Liver (tissue), 9 donors: ENCODE data around the gene SEMA5A. TPM values are rescaled to one million over a fixed set of nuclear protein-coding genes. Genes with fewer than 3 reads are reported as not detected.

ENCODE experiments used
- DNase-seq: peaks from one replicate; pipeline ENCODE4 v3.0.0-alpha.2; 2017; ENCODE audit warnings: low spot score
- H3K27ac ChIP-seq, 2 donors: one replicate each; pipeline ENCODE4 v1.7.0; 2013; ENCODE audit warnings: inconsistent platforms in 2 of 2, low read length in 2 of 2, control low read depth in 1 of 2, low read depth in 1 of 2, mild to moderate bottlenecking in 1 of 2
- H3K27me3 ChIP-seq, 4 donors: one replicate each; pipeline versions ENCODE4 v1.6.1 to v1.7.0; 2013; ENCODE audit warnings: low read length in 3 of 4, inconsistent platforms in 1 of 4, mild to moderate bottlenecking in 1 of 4, moderate library complexity in 1 of 4; ENCODE audit not compliant: control insufficient read depth in 4 of 4, insufficient read depth in 4 of 4
- H3K36me3 ChIP-seq, 4 donors: one replicate each; pipeline versions ENCODE4 v1.6.1 to v1.7.0; 2013; ENCODE audit warnings: low read length in 3 of 4, mild to moderate bottlenecking in 3 of 4, low read depth in 1 of 4, moderate library complexity in 1 of 4; ENCODE audit not compliant: control insufficient read depth in 4 of 4, insufficient read depth in 3 of 4
- H3K4me1 ChIP-seq, 4 donors: one replicate each; pipeline versions ENCODE4 v1.6.1 to v1.7.0; 2013; ENCODE audit warnings: low read length in 3 of 4, mild to moderate bottlenecking in 3 of 4, moderate library complexity in 1 of 4; ENCODE audit not compliant: control insufficient read depth in 4 of 4, insufficient read depth in 4 of 4
- H3K4me3 ChIP-seq, 3 donors: one replicate each; pipeline versions ENCODE4 v1.6.1 to v1.7.0; 2013; ENCODE audit warnings: low read length in 3 of 3, control low read depth in 1 of 3, low read depth in 1 of 3, mild to moderate bottlenecking in 1 of 3
- H3K9ac ChIP-seq, 2 donors: one replicate each; pipeline ENCODE4 v1.7.0; 2013; ENCODE audit warnings: low read length in 2 of 2, mild to moderate bottlenecking in 2 of 2, moderate library complexity in 2 of 2, control low read depth in 1 of 2, low read depth in 1 of 2
- H3K9me3 ChIP-seq, 4 donors: one replicate each; pipeline versions ENCODE4 v1.6.1 to v1.7.0; 2013; ENCODE audit warnings: low read length in 3 of 4; ENCODE audit not compliant: control insufficient read depth in 4 of 4
- ATF3 ChIP-seq: IDR thresholded peaks from 2 replicates; pipeline ENCODE4 v1.6.1; 2016; ENCODE audit warnings: antibody characterized with exemption
- CTCF ChIP-seq: fragments of 150-350 bp; IDR thresholded peaks from 2 replicates; pipeline ENCODE4 v1.5.1; 2017; ENCODE audit warnings: improper control_type of control experiment, low read depth, low read length; ENCODE audit not compliant: missing input control
- EGR1 ChIP-seq, 2 donors: IDR thresholded peaks; 2 replicates each; pipeline ENCODE4 v1.6.1; 2016 to 2018; ENCODE audit warnings: antibody characterized with exemption in 2 of 2, low read depth in 2 of 2
- FOXA1 ChIP-seq: IDR thresholded peaks from 2 replicates; pipeline ENCODE4 v1.6.1; 2016; ENCODE audit warnings: antibody characterized with exemption
- FOXA2 ChIP-seq: IDR thresholded peaks from 2 replicates; pipeline ENCODE4 v1.6.1; 2016; ENCODE audit warnings: antibody characterized with exemption
- GABPA ChIP-seq, 2 donors: IDR thresholded peaks in 1 of 2; conservative IDR thresholded peaks in 1 of 2; 2 replicates each; pipeline ENCODE4 v1.6.1; 2016; ENCODE audit warnings: antibody characterized with exemption in 2 of 2, mild to moderate bottlenecking in 1 of 2, moderate library complexity in 1 of 2
- HNF4A ChIP-seq, 2 donors: conservative IDR thresholded peaks; 2 replicates each; pipeline ENCODE4 v1.6.1; 2016; ENCODE audit warnings: antibody characterized with exemption in 2 of 2, mild to moderate bottlenecking in 2 of 2
- HNF4G ChIP-seq: IDR thresholded peaks from 2 replicates; pipeline ENCODE4 v1.6.1; 2016; ENCODE audit warnings: antibody characterized with exemption
- JUND ChIP-seq, 2 donors: IDR thresholded peaks; 2 replicates each; pipeline ENCODE4 v1.6.1; 2016; ENCODE audit warnings: antibody characterized with exemption in 2 of 2
- MAX ChIP-seq: IDR thresholded peaks from 2 replicates; pipeline ENCODE4 v1.6.1; 2016; ENCODE audit warnings: antibody characterized with exemption
- NR2F2 ChIP-seq: IDR thresholded peaks from 2 replicates; pipeline ENCODE4 v1.6.1; 2016; ENCODE audit warnings: antibody characterized with exemption
- RAD21 ChIP-seq, 2 donors: IDR thresholded peaks; 2 replicates each; pipeline ENCODE4 v1.6.1; 2016; ENCODE audit warnings: antibody characterized with exemption in 2 of 2, mild to moderate bottlenecking in 2 of 2
- REST ChIP-seq: IDR thresholded peaks from 2 replicates; pipeline ENCODE4 v1.6.1; 2016; ENCODE audit warnings: antibody characterized with exemption, mild to moderate bottlenecking
- RXRA ChIP-seq, 2 donors: IDR thresholded peaks; 2 replicates each; pipeline ENCODE4 v1.6.1; 2017 to 2018; ENCODE audit warnings: antibody characterized with exemption in 2 of 2, mild to moderate bottlenecking in 1 of 2
- SP1 ChIP-seq: IDR thresholded peaks from 2 replicates; pipeline ENCODE4 v1.6.1; 2018; ENCODE audit warnings: antibody characterized with exemption, mild to moderate bottlenecking
- YY1 ChIP-seq: IDR thresholded peaks from 2 replicates; pipeline ENCODE4 v1.6.1; 2016; ENCODE audit warnings: antibody characterized with exemption, mild to moderate bottlenecking
- ZBTB33 ChIP-seq: IDR thresholded peaks from 2 replicates; pipeline ENCODE4 v1.6.1; 2016; ENCODE audit warnings: antibody characterized with exemption
- WGBS: extraction: QIAGEN DNeasy Blood & Tissue Kit; methylation state at CpG from one replicate; pipeline ENCODE4 v1.1.7; 2013; 5-methylcytosine and 5-hydroxymethylcytosine counted together
- polyA plus RNA-seq, 2 donors: library from polyadenylated mRNA; stranded (reverse) in 1 of 2; unstranded in 1 of 2; fragments of 200-250 nt in 1 of 2; fragments of >200 nt in 1 of 2; fragmentation: Nextera tagmentation in 1 of 2; extraction: Ambion mirVana in 1 of 2; gene quantifications; one replicate each; pipeline versions ENCODE4 v1.2.1 to v1.2.3, GENCODE V29; 2013 to 2015
- total RNA-seq, 2 donors: library from RNA; depleted of rRNA; stranded (reverse); fragments of >200 nt; gene quantifications; one replicate each; pipeline ENCODE4 v1.2.3, GENCODE V29; 2014
- donor health status: healthy.
- donor health status: healthy.
- donor health status: healthy.
- donor health status: healthy.
- donor health status: healthy.

The SEMA5A gene
- total and polyA plus RNA-seq, 4 donors, result 1.1 to 5.8 (median 3.2) TPM

GRCh38 chr5:9399094-9399493, 146.8 kb downstream of the SEMA5A start:
- TF ChIP-seq SP1, result no peak
- no peak for TF ChIP-seq YY1
- no peak for TF ChIP-seq ATF3
- TF ChIP-seq GABPA (IDR thresholded peaks at IDR 0.05 in 1 of 2, conservative IDR thresholded peaks at IDR 0.05 in 1 of 2), result no peak
- no peak for TF ChIP-seq FOXA2
- TF ChIP-seq HNF4G, result no peak
- TF ChIP-seq NR2F2, result no peak
- no peak for TF ChIP-seq HNF4A (conservative IDR thresholded peaks at IDR 0.05)
- no peak for TF ChIP-seq REST
- TF ChIP-seq FOXA1, result no peak
- no peak for TF ChIP-seq MAX
- TF ChIP-seq JUND (IDR thresholded peaks at IDR 0.05), result no peak
- no peak for TF ChIP-seq CTCF
- TF ChIP-seq ZBTB33, result no peak
- no peak for TF ChIP-seq RAD21 (IDR thresholded peaks at IDR 0.05)
- no peak for TF ChIP-seq EGR1 (IDR thresholded peaks at IDR 0.05; ENCODE audit: low read depth in 2 of 2)
- TF ChIP-seq RXRA (IDR thresholded peaks at IDR 0.05), result no peak
- Histone ChIP-seq H3K9ac (no peak overlapping the region), H3K36me3 (no peaks in the 10 kb centered on the region), H3K27ac (no peak overlapping the region), H3K27me3 (no peaks in the 10 kb centered on the region), H3K9me3 (no peaks in the 10 kb centered on the region), H3K4me1 (peaks cover 0 to 21% (median 16%) of the 10 kb centered on the region in 4 donors), H3K4me3 (no peak overlapping the region)
- 92% methylated on average over 2 of the region's 2 CpGs for WGBS
- DNase-seq, result no peak

- H3K27me3 ChIP-seq, result no peaks in the 10 kb centered on the region
- DNase-seq, result no peak
- TF ChIP-seq SP1, result no peak
- H3K4me3 ChIP-seq, result no peak overlapping the region
- H3K36me3 ChIP-seq, result no peaks in the 10 kb centered on the region
- WGBS, result 56% methylated on average over 3 of the region's 3 CpGs
- H3K27ac ChIP-seq, result no peak overlapping the region
- peaks cover 0 to 18% (median 16%) of the 10 kb centered on the region in 4 donors for H3K4me1 ChIP-seq
- no peaks in the 10 kb centered on the region for H3K9me3 ChIP-seq
- no peak overlapping the region for H3K9ac ChIP-seq
These were observed 147.6 kb downstream of the SEMA5A start for GRCh38 chr5:9398227-9398626.
